Measurements from ENCODE around the gene RNF115. TPM values are rescaled to one million over a fixed set of nuclear protein-coding genes. Genes with fewer than 3 reads are reported as not detected.
"Not testable (repeated sequence)": the region's sequence is repeated elsewhere in the genome, so short reads cannot be mapped to it uniquely, and the experiment has no call there.

The RNF115 gene
- polyA plus RNA-seq, 5 donors = 13.8 to 19.9 (median 18.1) TPM

DNA sequence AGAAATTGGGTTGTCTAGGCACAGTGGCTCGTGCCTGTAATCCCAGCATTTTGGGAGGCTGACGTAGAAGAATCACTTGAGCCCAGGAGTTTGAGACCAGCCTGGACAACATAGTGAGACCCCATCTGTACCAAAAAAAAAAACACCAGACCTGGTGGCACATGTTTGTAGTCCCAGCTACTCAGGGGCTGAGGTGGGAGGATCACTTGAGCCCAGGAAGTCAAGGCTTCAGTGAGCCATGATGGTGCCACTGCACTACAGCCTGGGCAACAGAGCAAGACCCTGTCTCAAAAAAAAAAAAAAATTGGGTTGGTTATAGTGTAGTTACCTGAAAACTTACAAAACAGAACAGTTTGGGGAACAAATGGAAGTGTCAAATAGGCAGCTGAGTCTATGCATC lies 6.9 kb upstream of the RNF115 start:
- DNase-seq = not testable (repeated sequence)

DNA sequence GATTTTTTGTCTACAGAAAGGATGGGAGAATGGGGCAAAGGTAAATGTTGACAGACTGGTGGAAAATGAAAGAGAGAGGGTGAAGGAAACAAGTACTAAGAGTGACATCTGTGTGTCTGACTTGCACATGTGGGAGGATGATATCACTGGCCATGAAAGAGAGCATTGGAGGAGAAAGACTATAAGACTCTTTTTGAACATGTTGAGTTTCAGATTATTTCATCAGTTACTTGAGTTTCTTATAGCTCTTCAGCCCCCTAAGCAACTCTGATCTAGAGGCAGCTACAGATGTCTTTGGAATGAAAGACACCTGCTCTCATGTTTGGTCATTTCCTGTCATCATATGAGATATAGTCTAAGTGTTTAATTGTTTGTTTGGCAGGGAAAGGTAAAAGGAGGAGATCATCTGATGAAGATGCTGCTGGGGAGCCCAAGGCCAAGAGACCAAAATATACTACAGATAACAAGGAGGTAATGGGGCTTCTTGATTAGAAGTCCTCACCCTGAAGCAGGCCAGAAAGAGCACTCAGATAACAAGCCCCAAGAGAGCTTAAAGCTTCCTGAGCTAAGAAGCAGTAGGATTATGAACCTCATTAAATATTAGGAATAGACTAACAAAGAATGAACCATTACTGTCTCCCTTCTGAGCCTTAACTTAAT lies 4.6 kb upstream of the RNF115 start:
- DNase-seq = no peak

DNA sequence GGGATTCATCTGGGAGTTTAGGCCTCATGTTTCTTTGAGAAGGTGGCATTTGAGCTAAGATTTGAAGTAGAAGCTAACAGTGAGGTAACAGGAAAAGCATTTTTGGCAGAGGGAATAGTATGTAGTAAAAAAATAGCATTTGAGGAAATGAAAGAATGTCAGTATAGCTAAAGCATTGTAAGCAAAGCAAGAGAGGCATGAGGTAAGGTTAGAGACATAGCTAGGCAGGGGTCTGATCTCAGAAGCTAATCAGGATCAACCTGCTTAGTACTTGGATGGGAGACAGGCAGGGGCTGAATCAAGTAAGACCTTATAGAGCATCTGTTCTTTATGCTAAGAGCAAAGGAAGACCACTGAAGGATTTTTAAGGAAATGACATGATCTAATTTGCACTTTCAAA lies 4.1 kb upstream of the RNF115 start:
- DNase-seq = no peak

DNA sequence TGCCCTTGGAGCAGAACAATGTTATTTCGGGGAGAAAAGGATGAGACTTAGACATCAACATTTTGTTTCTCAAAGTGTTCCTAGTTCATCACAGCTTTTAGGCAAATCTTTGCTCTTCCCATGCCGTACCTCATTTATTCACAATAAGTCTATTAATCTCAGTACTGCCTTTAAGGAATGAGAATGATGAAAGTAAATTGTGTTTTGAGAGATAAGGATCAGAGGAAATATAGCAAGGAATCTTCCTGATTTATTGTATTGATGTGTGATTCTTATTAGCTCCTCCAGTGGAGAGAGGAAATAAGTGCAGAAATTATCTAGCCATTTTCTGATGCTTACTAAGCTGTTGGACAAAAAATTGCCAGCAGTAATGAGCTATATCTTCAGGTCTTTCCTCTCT lies 2.1 kb upstream of the RNF115 start:
- no peak for DNase-seq

DNA sequence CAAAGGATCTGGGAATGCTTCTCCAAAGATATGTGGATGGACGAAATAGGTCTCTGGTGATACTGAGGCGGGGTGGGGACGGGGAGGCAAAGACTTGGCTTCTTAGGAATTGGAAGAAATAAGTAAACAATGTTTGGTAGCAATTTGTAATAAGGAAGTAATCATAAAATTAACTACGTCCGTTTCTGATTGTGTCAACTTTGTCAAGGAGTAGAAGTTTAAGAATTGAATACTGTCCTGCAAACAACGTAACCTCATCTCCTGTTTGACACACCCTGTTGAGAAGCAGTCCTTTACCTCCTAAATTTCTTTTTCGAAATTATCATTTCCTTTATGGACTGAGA lies 576 bp upstream of the RNF115 start:
- no peak for DNase-seq

DNA sequence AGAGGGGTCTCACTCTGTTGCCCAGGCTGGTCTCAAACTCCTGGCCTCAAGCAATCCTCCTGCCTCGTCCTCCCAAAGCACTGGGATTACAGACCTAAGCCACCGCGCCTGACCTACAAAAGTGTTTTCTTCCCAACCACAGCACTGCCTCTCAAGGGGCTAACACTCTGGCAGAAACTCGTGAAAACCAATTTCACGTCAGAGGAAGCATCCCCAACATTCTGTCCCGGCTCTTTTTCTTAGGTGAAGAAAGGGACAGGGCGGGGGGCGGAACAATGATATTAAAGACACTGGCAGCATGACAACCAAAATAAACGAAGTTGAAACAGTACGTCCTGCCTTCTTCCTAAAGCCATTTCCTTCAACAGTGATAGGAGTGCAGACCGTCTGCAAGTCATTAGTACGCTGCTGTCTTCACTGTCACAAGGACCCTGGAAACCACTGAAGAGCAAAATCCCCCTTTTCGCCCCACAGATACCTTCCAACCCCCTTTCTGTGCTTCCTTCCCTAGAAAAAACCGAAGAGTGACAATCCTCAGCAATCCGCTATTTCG lies 1.0 kb downstream of the RNF115 start:
- not testable (repeated sequence) for DNase-seq

DNA sequence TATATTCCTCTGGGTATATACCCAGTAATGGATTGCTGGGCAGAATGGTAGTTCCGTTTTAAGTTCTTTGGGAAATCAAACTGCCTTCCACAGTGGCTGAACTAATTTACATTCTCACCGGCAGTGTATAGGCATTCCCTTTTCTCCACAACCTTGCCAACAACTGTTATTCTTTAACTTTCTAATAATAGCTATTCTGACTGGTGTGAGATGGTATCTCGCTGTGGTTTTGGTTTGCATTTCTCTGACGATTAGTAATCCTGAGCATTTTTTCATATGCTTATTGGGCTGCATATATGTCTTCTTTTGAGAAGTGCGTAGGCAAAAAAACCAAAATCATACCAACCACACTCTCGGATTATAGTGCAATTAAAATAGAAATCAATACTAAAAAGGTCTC lies 5.8 kb downstream of the RNF115 start:
- not testable (repeated sequence) for DNase-seq

DNA sequence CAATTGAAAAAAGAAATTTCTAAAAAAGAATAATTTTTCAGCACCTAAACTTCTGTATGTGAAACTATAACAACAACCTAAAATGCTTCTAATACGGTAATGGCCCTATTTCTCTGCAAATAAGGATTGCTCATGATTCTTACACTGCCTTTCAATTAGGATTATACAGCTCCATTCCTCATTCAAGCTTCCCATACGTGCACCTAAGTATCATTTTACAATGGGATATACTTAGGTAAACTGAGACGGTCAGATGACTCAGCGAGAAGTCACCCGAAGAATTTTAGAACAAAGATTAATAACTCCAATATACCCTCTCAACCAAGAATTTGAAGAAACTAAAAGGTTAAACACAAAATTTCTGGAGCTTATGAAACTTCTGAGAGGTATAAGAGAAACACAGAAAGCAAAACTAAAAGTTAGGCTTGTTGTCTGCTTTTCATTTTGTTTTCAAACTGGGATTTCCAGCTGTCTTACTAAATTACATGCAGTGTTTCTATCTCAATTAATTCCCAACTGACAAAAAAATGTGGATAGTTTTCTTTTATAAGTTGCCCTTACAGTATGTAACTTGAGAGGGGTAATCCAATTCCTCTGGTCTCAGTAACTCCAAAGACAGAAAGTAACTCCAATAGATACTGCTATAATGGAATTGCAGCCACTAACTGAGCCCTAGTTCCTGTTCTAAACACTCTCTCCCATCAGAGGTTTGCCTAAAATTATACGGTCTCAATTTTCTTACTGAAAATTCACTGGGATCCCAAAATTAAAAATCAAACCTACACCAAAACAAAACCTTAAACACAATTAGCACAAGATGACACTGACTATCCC lies 10.7 kb downstream of the RNF115 start:
- DNase-seq = not testable (repeated sequence)

DNA sequence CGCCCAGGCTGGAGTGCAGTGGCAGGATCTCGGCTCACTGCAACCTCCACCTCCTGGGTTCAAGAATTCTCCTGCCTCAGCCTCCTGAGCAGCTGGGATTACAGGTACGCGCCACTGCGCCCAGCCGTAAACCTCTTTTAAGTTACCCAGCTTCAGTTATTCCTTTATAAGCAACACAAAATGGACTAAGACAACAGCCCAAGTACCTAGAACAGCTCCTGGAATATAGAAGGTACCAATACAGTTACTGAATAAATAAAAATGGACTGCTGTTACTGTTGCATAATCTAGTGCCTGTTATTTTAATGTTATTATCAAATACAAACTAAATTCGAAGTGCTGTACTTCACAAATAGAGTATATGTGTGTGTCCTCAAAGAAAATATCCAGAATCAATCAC lies 17.1 kb downstream of the RNF115 start:
- DNase-seq = no peak

DNA sequence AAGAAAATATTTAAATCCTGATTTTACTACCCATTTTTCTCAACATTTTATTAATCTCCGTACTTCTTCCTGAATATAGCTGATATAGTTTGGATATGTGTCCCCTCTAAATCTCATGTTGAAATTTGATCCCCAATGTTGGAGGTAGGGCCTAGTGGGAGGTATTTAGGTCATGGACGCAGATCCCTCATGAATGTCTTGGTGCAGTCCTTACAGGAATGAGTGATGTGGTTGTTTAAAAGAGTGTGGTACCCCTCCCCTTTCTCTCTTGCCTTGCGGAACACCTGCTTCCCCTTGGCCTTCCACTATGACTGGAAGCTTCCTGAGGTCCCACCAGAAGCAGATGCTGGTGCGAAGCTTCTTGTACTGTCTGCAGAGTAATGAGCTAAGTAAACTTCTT lies 17.5 kb downstream of the RNF115 start:
- DNase-seq = no peak

DNA sequence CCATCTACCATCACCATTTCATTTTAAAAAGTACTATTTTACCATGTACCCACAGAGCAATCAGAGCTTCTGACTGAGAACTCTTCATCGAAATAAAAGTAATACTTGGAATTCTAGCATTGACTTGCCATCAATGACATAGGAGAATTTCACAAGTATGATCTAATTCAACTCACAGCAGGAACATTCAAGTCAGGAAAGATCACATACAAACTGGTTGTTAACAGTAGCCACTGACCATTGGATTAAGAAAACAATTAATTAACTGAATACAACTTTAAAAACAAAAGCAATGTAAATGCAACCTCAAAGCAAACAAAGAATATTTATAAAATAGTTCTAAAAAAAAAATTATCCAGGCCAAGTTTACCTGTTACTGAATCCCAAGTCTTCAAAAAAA lies 18.8 kb downstream of the RNF115 start:
- no peak for DNase-seq

DNA sequence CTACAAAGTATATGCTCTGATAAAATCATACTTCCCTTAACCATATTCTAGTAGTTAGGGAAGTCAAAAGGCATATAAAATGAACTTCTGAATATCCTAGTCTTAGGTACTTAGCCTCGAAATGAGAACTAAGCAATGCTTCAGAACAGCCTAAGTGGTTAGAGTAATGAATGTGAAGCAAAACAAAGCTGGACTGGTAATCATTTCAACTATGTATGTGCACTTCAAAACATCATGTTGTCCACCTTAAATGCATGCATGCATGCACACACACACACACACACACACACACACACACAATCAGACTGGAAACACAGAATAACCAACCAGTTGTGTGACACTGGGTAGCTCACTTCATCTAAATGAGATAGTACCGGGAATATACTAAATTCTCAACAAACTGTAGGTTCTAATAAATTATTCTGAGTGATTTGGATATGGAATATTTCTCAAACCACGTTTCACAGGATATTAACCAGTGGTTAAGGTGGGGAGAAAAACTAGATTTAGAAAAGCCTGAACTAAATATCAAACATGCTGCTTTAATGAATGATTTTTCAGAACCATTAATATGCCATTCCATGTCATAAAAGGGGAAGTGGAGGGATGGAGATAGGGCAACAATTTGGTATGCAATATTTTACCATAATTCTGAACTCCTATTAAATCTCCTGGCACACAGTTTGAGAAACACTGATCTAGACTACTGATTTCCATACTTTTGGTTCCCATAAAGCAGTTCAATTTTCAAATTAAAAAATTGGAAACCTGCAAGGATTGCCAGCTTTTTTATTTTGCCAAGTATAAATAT lies 19.5 kb downstream of the RNF115 start:
- DNase-seq = no peak

DNA sequence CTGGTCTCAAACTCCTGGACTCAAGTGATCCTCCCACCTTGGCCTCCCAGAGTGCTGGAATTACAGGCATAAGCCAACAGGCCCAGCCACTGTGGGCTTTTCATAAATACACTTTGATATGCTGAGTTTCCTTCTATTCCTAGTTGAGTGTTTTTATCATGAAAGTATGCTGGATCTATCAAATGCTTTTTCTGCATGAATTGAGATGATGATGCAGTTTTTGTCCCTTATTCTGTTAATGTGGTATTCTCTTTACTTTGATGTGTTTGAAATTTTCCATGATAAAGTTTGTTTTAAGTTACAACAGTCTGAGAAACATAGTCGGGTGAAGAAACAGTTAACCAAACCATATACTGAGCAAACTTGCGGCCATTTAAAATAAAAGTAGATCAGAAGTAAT lies 24.1 kb downstream of the RNF115 start:
- DNase-seq = no peak

DNA sequence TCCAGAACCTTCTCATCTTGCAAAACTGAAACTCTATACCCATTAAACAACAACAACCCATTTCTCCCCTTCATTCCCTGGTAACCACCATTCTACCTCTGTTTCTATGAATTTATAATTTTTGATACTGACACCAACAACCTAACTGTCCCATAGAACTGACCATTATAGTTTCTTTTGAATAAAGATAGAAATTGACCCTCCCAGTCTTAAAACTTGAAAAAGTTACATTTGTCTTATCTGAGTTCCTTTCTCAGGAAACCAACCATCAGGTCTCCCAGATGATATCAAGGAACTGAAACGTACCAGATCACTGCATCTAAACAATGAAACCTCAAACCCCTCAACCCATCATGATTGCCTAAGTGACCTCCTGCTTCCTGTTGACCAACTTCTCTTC lies 27.1 kb downstream of the RNF115 start:
- no peak for DNase-seq

DNA sequence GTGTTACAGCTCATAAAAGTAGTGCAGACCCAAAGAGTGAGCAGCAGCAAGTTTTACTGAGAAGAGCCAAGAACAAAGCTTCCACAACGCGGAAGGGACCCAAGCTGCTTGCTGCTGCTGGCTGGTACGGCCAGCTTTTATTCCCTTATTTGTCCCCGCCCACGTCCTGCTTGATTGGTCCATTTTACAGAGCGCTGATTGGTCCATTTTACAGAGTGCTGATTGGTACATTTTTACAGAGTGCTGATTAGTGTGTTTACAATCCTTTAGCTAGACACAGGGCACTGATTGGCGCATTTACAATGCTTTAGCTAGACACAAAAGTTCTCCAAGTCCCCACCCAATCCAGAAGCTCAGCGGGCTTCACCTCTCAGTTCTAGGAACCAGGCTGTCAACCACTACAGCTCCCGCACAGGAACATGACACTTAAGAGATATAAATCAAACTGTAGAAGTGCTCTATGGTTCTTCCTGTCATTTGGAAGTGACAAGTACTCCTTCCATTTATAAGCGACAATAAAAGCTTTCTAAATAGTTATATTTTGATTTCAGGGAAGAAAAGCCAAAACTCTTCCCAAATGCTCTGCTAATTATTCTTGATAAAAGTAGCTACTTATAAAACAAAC lies 28.5 kb downstream of the RNF115 start:
- no peak for DNase-seq

DNA sequence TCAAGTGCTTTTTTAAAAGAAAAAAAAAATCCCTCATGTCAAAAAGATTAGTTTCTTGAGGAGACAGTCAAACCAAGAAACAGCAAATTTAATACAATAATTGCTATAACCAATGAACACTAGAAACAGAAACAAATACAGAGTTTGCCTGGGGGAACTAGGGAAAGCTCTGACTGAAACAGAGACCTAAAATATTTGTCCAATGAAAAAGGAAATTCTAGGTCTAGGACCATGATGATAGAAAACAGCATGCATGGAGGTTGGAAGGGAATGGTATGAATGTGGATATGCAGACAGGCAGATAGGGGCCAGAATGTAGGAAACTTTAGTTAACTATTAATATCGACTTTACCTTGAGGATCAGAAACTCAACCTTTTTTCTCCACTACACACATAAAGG lies 31.4 kb downstream of the RNF115 start:
- no peak for DNase-seq

DNA sequence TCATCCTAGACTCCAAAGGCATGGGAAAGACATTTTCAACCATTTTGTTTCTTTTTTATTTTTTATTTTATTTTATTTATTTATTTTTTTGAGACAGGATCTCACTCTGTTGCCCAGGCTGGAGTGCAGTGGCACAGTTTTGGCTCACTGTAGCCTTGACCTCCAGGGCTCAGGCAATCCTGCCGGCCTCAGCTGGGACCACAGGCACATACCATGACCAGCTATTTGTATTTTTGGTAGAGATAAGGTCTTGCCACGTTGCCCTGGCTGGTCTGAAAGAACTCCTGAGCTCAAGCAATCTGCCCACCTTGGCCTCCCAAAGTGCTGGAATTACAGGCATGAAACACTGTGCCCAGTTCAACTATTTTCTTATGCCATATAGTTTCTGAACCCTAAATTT lies 32.0 kb downstream of the RNF115 start:
- not testable (repeated sequence) for DNase-seq

DNA sequence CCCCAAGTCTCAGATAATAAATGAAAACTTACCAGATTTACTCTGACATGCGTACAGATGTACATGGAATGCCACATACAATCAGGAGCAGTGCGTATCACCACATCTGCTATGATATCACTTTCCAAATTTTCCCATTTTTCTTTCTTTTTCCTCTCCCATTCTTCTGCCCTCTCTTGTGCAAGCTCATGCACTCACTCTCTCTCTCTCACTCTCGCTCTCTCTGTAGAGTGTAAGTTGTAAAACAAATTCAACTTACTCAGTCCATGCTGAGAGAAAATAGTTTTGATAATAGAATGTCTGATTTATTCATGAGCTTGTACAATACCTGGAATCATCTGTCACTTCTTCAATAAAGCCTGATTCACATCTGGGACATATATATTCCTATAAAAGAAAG lies 35.3 kb downstream of the RNF115 start:
- no peak for DNase-seq

DNA sequence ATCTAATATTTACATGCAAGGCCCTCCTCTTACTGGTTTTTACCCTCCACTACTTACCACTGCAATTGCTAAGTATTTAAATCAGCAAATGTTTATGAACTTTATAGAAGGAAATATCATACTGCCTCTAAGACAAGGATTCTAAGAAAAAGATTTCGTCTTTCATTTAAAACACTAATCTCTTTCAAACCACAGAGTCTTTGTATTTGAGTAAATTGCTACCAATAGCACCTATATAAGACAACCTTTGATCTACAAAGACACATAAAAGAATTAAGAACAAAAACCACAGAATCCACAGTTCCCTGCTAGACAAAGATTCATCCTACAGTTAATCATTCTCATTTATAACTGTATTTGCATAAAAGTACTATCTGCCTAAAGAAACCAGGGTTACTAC lies 37.6 kb downstream of the RNF115 start:
- no peak for DNase-seq

DNA sequence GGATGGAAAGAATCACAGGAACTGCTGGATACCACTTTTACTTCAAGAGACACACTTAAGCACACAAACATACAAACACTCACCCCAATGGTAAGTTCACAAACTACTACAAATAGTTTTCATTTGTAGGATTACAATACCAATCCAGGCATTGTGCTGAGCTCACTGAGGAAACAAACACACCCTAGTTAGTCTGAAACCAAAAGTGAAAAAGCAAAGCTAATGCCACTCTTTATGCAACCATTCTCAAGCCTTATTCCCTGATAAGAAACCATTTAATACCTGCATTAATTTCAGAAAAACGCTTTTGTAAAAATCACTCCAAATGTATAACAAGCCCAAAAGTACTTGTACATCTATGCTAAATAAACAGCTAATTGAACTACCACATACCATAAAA lies 38.3 kb downstream of the RNF115 start:
- DNase-seq = no peak

DNA sequence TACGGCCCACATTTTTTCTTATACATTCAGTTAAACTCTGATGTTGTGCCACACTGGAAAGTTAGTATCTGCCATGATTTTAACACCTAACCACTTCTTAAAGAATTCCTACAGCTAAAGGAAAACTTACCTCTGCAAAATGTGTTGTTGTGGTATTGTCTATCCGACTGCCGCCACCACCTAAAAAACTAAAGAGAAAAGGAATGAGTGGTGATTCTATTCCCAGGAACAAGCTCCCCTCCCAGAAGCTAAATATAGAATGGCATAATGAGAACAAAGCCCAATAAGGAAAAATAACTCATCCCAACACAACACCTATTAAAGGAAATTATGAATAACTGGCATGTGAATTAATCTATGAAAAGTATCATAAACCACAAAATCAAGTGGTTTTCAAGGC lies 39.5 kb downstream of the RNF115 start:
- DNase-seq = no peak

Data from right lung (tissue), 5 donors.